ENCODE data around the gene TTC3. TPM values are rescaled to one million over a fixed set of nuclear protein-coding genes. Genes with fewer than 3 reads are reported as not detected.
A peak's percentile ranks its signal among the peaks of the same experiment; 100 is the strongest.

Gene TTC3
- total RNA-seq, 3 donors from 2014 or later = 67.2 to 126 (median 98.1) TPM

- intact Hi-C loops (cut with DNase I, micrococcal nuclease) = no loop called here
- ATAC-seq (no peak), DNase-seq (no peak)
- TF ChIP-seq, protein P1, sequence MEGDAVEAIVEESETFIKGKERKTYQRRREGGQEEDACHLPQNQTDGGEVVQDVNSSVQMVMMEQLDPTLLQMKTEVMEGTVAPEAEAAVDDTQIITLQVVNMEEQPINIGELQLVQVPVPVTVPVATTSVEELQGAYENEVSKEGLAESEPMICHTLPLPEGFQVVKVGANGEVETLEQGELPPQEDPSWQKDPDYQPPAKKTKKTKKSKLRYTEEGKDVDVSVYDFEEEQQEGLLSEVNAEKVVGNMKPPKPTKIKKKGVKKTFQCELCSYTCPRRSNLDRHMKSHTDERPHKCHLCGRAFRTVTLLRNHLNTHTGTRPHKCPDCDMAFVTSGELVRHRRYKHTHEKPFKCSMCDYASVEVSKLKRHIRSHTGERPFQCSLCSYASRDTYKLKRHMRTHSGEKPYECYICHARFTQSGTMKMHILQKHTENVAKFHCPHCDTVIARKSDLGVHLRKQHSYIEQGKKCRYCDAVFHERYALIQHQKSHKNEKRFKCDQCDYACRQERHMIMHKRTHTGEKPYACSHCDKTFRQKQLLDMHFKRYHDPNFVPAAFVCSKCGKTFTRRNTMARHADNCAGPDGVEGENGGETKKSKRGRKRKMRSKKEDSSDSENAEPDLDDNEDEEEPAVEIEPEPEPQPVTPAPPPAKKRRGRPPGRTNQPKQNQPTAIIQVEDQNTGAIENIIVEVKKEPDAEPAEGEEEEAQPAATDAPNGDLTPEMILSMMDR (IDR thresholded peaks at IDR 0.05) = no peak
- no peaks in the 10 kb centered on the region for H3K36me3 ChIP-seq (ENCODE audit: low read depth)
- no peaks in the 10 kb centered on the region for H3K9me3 ChIP-seq
- peaks cover 11% of the 10 kb centered on the region for H3K4me1 ChIP-seq (ENCODE audit: low read depth)
- no peak overlapping the region for H3K4me3 ChIP-seq
Measured at GRCh38 chr21:37075214-37075770, 2.2 kb downstream of the TTC3 start.

DNA sequence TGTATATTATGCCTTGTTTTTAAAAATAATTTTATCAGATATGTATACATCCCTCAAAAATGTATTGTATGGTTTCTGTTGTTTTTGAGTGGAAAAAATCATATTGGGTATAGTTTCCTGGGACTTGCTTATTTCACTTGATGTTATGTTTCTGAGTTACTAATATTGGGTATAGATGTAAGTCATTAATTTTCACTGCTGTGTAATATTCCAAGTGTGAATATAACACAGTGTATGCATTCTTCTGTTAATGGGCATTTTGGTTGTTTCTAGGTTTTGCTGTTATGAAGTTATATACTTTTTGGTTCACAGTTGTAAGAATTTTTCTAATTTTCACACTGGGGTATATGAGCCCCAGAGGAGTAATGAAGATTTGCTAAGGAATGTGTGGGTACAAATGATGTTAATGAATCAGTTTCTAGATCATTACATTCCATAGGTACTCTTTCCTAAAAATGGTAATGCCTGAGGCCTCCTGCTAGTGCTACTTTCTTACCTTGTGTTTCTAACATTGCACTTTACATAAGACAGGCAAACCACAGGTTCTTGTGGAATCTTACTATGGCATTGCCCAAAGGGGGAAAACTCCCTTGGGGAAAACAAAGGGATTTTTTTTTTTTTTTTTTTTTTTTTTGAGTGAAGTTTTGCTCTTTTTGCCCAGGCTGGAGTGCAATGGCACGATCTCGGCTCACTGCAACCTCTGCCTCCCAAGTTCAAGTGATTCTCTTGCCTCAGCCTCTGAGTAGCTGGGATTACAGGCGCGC is 3.2 kb downstream of the TTC3 start:
- Histone ChIP-seq H3K4me3 (no peak overlapping the region), H3K4me1 (ENCODE audit: low read depth) (peaks cover 10% of the 10 kb centered on the region), H3K36me3 (ENCODE audit: low read depth) (no peaks in the 10 kb centered on the region), H3K9me3 (no peaks in the 10 kb centered on the region)
- intact Hi-C loops (cut with DNase I, micrococcal nuclease) = no loop called here
- ATAC-seq (no peak), DNase-seq (no peak)
- TF ChIP-seq, protein P1 (IDR thresholded peaks at IDR 0.05) = no peak

DNA sequence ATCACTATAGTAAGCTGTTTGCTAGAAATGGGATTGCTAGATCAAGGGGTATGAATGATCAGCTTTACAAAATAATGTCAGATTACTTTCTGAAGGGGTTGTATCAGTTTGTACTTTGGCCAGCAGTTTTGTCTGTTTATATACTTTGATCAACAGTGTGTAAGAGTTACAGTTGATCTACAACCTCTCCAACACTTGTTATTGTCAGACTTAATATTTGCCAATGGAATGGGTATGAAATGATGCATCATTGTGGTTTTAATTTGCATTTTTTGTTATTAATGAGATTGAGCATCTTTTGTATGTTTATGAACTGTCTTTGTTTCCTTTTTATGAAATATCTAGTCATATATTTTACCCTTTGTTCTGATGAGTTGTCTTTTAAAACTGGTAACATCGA is 4.3 kb downstream of the TTC3 start:
- intact Hi-C loops (cut with DNase I, micrococcal nuclease) = no loop called here
- Histone ChIP-seq H3K4me1 (ENCODE audit: low read depth) (peaks cover 5% of the 10 kb centered on the region), H3K36me3 (ENCODE audit: low read depth) (no peaks in the 10 kb centered on the region), H3K4me3 (no peak overlapping the region), H3K9me3 (no peaks in the 10 kb centered on the region)
- ATAC-seq (no peak), DNase-seq (no peak)
- TF ChIP-seq, protein P1 (IDR thresholded peaks at IDR 0.05) = no peak

GRCh38 chr21:37079211-37079824 is 6.3 kb downstream of the TTC3 start:
- H3K36me3 ChIP-seq (ENCODE audit: low read depth) = no peaks in the 10 kb centered on the region
- peak; percentile 61 for ATAC-seq
- peaks cover 5% of the 10 kb centered on the region for H3K4me1 ChIP-seq (ENCODE audit: low read depth)
- TF ChIP-seq, protein P1 (IDR thresholded peaks at IDR 0.05) = no peak
- H3K9me3 ChIP-seq = no peaks in the 10 kb centered on the region
- H3K4me3 ChIP-seq = no peak overlapping the region
- intact Hi-C loops (cut with DNase I, micrococcal nuclease) = no loop called here
- DNase-seq = no peak

GRCh38 chr21:37082375-37082774 is 9.3 kb downstream of the TTC3 start:
- no peak for ATAC-seq
- intact Hi-C loops (cut with DNase I, micrococcal nuclease) = no loop called here
- TF ChIP-seq, protein P1 (IDR thresholded peaks at IDR 0.05) = no peak
- no peak for DNase-seq
- Histone ChIP-seq H3K36me3 (ENCODE audit: low read depth) (no peaks in the 10 kb centered on the region), H3K4me3 (no peak overlapping the region), H3K9me3 (no peaks in the 10 kb centered on the region), H3K4me1 (ENCODE audit: low read depth) (no peaks in the 10 kb centered on the region)

Data from mucosa of descending colon (tissue), 3 donors.